ENCODE data around the gene CD63. TPM values are rescaled to one million over a fixed set of nuclear protein-coding genes. Genes with fewer than 3 reads are reported as not detected.

The CD63 gene
- total RNA-seq, 1 experiment from 2014 or later, result 880 TPM

DNA sequence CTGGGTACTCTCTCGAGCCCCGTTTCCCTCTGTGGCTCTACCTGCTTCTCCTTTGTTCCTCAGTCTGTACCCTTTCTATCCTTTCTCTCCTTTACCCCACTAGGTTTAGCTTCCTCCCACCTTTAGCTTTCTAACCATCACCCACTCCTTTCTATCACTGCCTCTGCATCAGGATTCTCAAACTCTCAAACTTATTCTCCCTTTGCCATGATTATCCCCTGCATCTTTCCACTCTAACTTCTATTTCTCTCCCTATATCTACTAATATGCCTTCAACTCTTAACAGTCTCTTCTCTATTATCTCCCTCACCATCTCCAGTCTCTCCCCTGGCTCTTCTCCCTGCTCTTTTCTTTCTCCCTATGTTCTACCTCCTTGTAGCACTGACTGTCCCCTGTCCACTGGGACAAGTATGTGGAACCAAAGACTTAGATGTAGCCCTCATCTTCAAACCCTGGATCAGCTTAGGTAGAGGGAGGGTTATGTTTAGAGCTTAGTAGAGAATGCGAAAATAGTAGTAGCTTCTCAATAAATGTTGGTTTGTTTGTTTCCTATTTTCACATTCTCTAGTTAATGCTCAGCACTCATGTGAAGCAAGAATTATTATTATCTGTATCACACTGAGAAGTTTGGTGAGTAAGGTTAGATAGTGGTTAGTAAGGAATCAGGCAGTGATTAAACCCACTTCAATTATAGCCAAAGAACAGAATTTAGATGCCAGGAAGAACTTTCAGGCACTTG lies 17.5 kb upstream of the CD63 start:
- TF ChIP-seq, protein P1, sequence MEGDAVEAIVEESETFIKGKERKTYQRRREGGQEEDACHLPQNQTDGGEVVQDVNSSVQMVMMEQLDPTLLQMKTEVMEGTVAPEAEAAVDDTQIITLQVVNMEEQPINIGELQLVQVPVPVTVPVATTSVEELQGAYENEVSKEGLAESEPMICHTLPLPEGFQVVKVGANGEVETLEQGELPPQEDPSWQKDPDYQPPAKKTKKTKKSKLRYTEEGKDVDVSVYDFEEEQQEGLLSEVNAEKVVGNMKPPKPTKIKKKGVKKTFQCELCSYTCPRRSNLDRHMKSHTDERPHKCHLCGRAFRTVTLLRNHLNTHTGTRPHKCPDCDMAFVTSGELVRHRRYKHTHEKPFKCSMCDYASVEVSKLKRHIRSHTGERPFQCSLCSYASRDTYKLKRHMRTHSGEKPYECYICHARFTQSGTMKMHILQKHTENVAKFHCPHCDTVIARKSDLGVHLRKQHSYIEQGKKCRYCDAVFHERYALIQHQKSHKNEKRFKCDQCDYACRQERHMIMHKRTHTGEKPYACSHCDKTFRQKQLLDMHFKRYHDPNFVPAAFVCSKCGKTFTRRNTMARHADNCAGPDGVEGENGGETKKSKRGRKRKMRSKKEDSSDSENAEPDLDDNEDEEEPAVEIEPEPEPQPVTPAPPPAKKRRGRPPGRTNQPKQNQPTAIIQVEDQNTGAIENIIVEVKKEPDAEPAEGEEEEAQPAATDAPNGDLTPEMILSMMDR (IDR thresholded peaks at IDR 0.05; ENCODE audit: unreplicated experiment), result no peak
- CTCF ChIA-PET, result interaction anchor here (0.6 to 1.5 kb wide), 3 partner anchors 9 to 22 kb away, joined by 5 to 10 read pairs (median 6); no protein-coding TSS in a partner anchor
- Mint-ChIP-seq H3K9me3 (ENCODE audit: low read depth, unreplicated experiment) (no peaks in the 10 kb centered on the region), H3K4me3 (ENCODE audit: low read depth, unreplicated experiment) (no peak overlapping the region), H3K36me3 (ENCODE audit: insufficient read depth, unreplicated experiment) (peaks cover 33% of the 10 kb centered on the region), H3K27ac (ENCODE audit: unreplicated experiment) (peak overlapping the region; percentile 13), H3K27me3 (ENCODE audit: unreplicated experiment) (peaks cover 34% of the 10 kb centered on the region), H3K4me1 (ENCODE audit: low read depth, unreplicated experiment) (peaks cover 24% of the 10 kb centered on the region)
- no peak for DNase-seq
- intact Hi-C loops (cut with micrococcal nuclease; ENCODE audit: unreplicated experiment), result no loop called here
- BruUV-seq (replicated peaks), result no TSS peak

DNA sequence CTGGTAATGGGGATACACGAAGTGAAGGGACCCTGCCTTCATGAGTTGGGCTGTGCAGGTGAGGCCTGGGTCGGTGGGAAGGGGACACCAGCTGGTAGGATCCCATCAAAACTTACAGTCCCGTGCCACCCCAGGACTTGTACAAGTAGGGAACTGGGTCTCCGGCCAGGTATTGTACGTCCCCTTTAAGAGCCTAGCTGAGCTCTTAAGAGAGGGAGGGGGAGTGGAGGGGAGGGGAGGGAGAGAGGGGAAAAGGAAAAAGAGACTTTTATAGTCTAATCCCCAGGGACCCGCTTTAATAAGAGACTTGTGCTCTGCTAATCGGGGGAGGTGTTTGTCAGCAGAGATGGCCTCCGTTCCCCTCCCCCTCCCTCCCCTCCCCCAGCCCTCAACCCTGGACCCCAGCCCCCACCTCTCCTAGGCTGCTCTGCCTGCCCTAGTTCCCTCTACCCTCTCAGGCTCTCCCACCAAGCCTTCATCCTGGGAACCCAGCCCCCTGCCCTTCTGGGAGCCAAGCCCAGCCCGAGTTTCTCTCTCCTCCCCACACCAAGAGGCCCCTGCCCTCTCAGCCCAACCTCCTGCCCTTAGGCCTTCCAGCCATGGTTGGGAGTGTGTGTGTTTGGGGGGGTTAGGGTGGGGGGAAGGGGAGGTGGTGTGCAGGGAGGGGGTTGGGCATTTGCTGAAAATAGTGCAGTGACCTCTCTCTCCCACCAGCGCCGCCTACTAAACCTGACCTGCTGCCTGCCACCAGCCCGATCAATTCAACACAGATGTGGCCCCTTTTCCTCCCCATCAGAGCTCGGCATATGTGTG lies 16.8 kb upstream of the CD63 start:
- DNase-seq, result no peak
- Mint-ChIP-seq H3K4me3 (ENCODE audit: low read depth, unreplicated experiment) (no peak overlapping the region), H3K27me3 (ENCODE audit: unreplicated experiment) (peaks cover 35% of the 10 kb centered on the region), H3K27ac (ENCODE audit: unreplicated experiment) (peak overlapping the region; percentile 13), H3K4me1 (ENCODE audit: low read depth, unreplicated experiment) (peaks cover 24% of the 10 kb centered on the region), H3K36me3 (ENCODE audit: insufficient read depth, unreplicated experiment) (peaks cover 33% of the 10 kb centered on the region), H3K9me3 (ENCODE audit: low read depth, unreplicated experiment) (no peaks in the 10 kb centered on the region)
- no TSS peak for BruUV-seq (replicated peaks)
- CTCF ChIA-PET, result interaction anchor here (0.5 kb wide), 1 partner anchor 699 kb away, joined by 3 read pairs; no protein-coding TSS in a partner anchor
- intact Hi-C loops (cut with micrococcal nuclease; ENCODE audit: unreplicated experiment), result no loop called here
- TF ChIP-seq, protein P1 (IDR thresholded peaks at IDR 0.05; ENCODE audit: unreplicated experiment), result no peak

DNA sequence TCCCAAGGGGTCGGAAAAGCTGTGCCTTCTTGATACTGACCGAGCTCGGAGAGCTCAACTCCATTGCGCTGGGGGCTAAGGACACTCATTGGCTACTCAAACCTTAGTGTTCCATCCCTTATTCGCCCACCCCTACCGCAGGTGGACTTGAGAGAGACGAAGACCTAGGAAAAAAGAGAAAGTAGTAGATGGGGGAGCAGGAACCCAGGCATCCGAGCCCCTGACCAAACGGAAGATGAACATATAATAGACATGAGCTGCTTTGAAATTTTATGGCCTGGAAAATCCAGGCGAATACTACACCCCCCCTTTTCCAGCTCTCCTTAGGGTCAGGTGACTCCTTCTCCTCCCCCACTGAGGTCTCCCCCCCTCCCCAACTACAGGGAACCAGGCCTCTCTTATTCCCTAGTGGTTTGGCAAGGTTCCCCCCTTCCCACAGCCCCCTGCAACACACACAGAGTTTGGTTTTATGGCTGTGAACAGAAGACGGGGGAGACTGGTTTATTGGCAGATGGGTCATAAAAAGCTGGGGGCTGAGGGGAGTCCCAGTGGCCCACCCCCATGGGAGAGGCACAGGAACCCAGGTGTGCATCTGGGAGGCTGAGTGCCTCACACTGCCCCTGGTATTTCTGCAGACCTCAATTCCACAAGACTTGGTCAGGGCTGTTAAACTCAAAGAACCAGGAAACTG lies 15.7 kb upstream of the CD63 start:
- TF ChIP-seq, protein P1 (IDR thresholded peaks at IDR 0.05; ENCODE audit: unreplicated experiment), result no peak
- Mint-ChIP-seq H3K36me3 (ENCODE audit: insufficient read depth, unreplicated experiment) (peaks cover 33% of the 10 kb centered on the region), H3K27me3 (ENCODE audit: unreplicated experiment) (peaks cover 35% of the 10 kb centered on the region), H3K27ac (ENCODE audit: unreplicated experiment) (no peak overlapping the region), H3K4me3 (ENCODE audit: low read depth, unreplicated experiment) (peak overlapping the region; percentile 73), H3K4me1 (ENCODE audit: low read depth, unreplicated experiment) (peaks cover 24% of the 10 kb centered on the region), H3K9me3 (ENCODE audit: low read depth, unreplicated experiment) (no peaks in the 10 kb centered on the region)
- intact Hi-C loops (cut with micrococcal nuclease; ENCODE audit: unreplicated experiment), result no loop called here
- no peak for DNase-seq
- no TSS peak for BruUV-seq (replicated peaks)
- CTCF ChIA-PET, result interaction anchor here (1.0 to 1.3 kb wide), 2 partner anchors 9 to 196 kb away, joined by 3 to 4 read pairs; no protein-coding TSS in a partner anchor
